Omental fat pad (tissue), 4 donors: ENCODE measurements around the gene FAM3B. TPM values are rescaled to one million over a fixed set of nuclear protein-coding genes. Genes with fewer than 3 reads are reported as not detected.
A peak's percentile ranks its signal among the peaks of the same experiment; 100 is the strongest.

Source experiments
- ATAC-seq: fragments of 150-250 bp; one replicate; pipeline ENCODE4 v1.9.1; 2016; ENCODE audit warnings: mild to moderate bottlenecking, moderate library complexity; ENCODE audit not compliant: low FRiP score
- DNase-seq: peaks from one replicate; pipeline ENCODE4 v3.0.0-alpha.2; 2019; ENCODE audit warnings: low spot score
- CTCF ChIP-seq, 3 donors: fragments of 450-650 bp; IDR thresholded peaks; one replicate each; pipeline ENCODE4 v1.5.1; 2016 to 2017; ENCODE audit warnings: antibody characterized with exemption in 3 of 3, mild to moderate bottlenecking in 3 of 3, moderate library complexity in 2 of 3
- total RNA-seq, 4 donors: library from RNA; depleted of rRNA; stranded (reverse); fragments of >200 nt; gene quantifications; one replicate each; pipeline ENCODE4 v1.1.0, GENCODE V29; 2016

The FAM3B gene
- 1 to 10 TPM in 2 of 4 donors, under 1 TPM in 1, not detected in 1; 0.72 to 1.8 (median 1.2) TPM for total RNA-seq

GRCh38 chr21:41316200-41317062 lies at the start of gene FAM3B:
TSS of gene FAM3B (plus strand) at chr21:41316801. CDS start at chr21:41316880, 79 bp downstream.
- DNase-seq = no peak
- no peak for TF ChIP-seq CTCF (IDR thresholded peaks at IDR 0.05)
- ATAC-seq = peak; percentile 66

GRCh38 chr21:41267346-41267745 lies 49.3 kb upstream of the FAM3B start:
- ATAC-seq = no peak
- no peak for TF ChIP-seq CTCF (IDR thresholded peaks at IDR 0.05)
- DNase-seq = no peak

GRCh38 chr21:41269535-41269934 lies 47.1 kb upstream of the FAM3B start:
- ATAC-seq (no peak), DNase-seq (no peak)
- TF ChIP-seq CTCF (IDR thresholded peaks at IDR 0.05) = no peak

GRCh38 chr21:41277196-41277595 lies 39.4 kb upstream of the FAM3B start:
- DNase-seq (no peak), ATAC-seq (no peak)
- no peak for TF ChIP-seq CTCF (IDR thresholded peaks at IDR 0.05)

GRCh38 chr21:41277846-41278245 lies 38.8 kb upstream of the FAM3B start:
- no peak for ATAC-seq
- TF ChIP-seq CTCF (IDR thresholded peaks at IDR 0.05) = no peak
- no peak for DNase-seq

GRCh38 chr21:41280115-41280919 lies 36.3 kb upstream of the FAM3B start:
- DNase-seq = no peak
- TF ChIP-seq CTCF (IDR thresholded peaks at IDR 0.05) = no peak
- ATAC-seq = peak; percentile 48
